ENCODE results near the gene MEPE. TPM values are rescaled to one million over a fixed set of nuclear protein-coding genes. Genes with fewer than 3 reads are reported as not detected.
"Not testable (repeated sequence)": the region's sequence is repeated elsewhere in the genome, so short reads cannot be mapped to it uniquely, and the experiment has no call there.

Gene MEPE
- total and polyA plus RNA-seq, 2 of the 8 experiments (the other 6 are each of a cell fraction or from before 2014, with no cell fraction given), result not detected

- H3K4me3 ChIP-seq (ENCODE audit: extremely low read depth in 1 of 4, insufficient read depth in 2 of 4, low read depth in 3 of 4, low read length in 4 of 4); H3K4me2 ChIP-seq (ENCODE audit: insufficient read depth in 1 of 2, low read depth in 2 of 2, low read length in 2 of 2); H3K56ac ChIP-seq (replicated peaks; ENCODE audit: insufficient read length, low read depth, low read length); H2AK5ac ChIP-seq (ENCODE audit: low read depth, low read length); H2BK120ac ChIP-seq (replicated peaks; ENCODE audit: low read depth, low read length); H4K8ac ChIP-seq (ENCODE audit: extremely low read depth, insufficient read depth, low read length); H2AFZ ChIP-seq (ENCODE audit: low read length); H2BK20ac ChIP-seq (ENCODE audit: low read length); H4K91ac ChIP-seq (replicated peaks; ENCODE audit: insufficient read length, low read length); H3K4me1 ChIP-seq (replicated peaks in 1 of 4; ENCODE audit: control insufficient read depth in 3 of 4, insufficient read depth in 4 of 4, low read length in 3 of 4); FAIRE-seq; H3K18ac ChIP-seq (ENCODE audit: extremely low read depth, low read length); H2BK12ac ChIP-seq (ENCODE audit: low read depth, low read length); H3K36me3 ChIP-seq (ENCODE audit: control insufficient read depth in 2 of 4, insufficient read depth in 4 of 4, low read length in 3 of 4); H3K4ac ChIP-seq (replicated peaks; ENCODE audit: insufficient read length, low read depth, low read length); H2BK15ac ChIP-seq (ENCODE audit: low read length); H3K27ac ChIP-seq (ENCODE audit: low read depth, low read length); H3K9ac ChIP-seq (replicated peaks in 1 of 4; ENCODE audit: extremely low read depth in 1 of 4, low read depth in 3 of 4, low read length in 3 of 4); H3K23ac ChIP-seq (ENCODE audit: insufficient read length); DNase-seq (ENCODE audit: low read depth in 1 of 2, low spot score in 2 of 2); H3K14ac ChIP-seq (ENCODE audit: insufficient read length); H3K23me2 ChIP-seq (ENCODE audit: low read depth, low read length); H2BK5ac ChIP-seq (ENCODE audit: low read depth, low read length); H3K79me2 ChIP-seq (ENCODE audit: control insufficient read depth in 1 of 2, insufficient read depth in 2 of 2, low read length in 2 of 2); H4K20me1 ChIP-seq (replicated peaks in 1 of 2; ENCODE audit: control insufficient read depth in 1 of 2, insufficient read depth in 2 of 2, low read length in 2 of 2); H3K27me3 ChIP-seq (replicated peaks in 1 of 4; ENCODE audit: control insufficient read depth in 3 of 4, extremely low read depth in 1 of 4, insufficient read depth in 3 of 4, low read length in 3 of 4); H3K79me1 ChIP-seq (ENCODE audit: low read depth, low read length); H4K5ac ChIP-seq (ENCODE audit: insufficient read length, low read depth, low read length): not testable (repeated sequence)
- POLR2A ChIA-PET (ENCODE audit: partially characterized antibody), result interaction anchor here (0.6 to 1.3 kb wide), 2 partner anchors 20 to 30 kb away, joined by 4 read pairs; no protein-coding TSS in a partner anchor
- peaks cover 6 to 11% of the 10 kb centered on the region in 2 experiments; a peak in 3 of 4 replicates for H3K9me3 ChIP-seq (ENCODE audit: insufficient read depth in 2 of 2, low read depth in 1 of 2, low read length in 1 of 2)
- CTCF ChIA-PET (ENCODE audit: partially characterized antibody), result interaction anchor here (1.3 kb wide), 1 partner anchor 13 kb away, joined by 3 read pairs; no protein-coding TSS in a partner anchor
These were observed 58.0 kb downstream of the MEPE start for GRCh38 chr4:87890753-87891152.
